MM.1S (cell line): ENCODE measurements around the gene COL25A1.

Experiments
- DNase-seq: peaks from one replicate; pipeline ENCODE4 v3.0.0-alpha.2; 2015
- H2AFZ ChIP-seq: fragments of 300-600 bp; sonication (generic); 2 replicates; pipeline ENCODE4 v1.6.0; 2016; ENCODE audit warnings: antibody characterized with exemption, low read length
- H3F3A ChIP-seq: fragments of 300-600 bp; sonication (generic); 2 replicates; pipeline ENCODE4 v1.6.1; 2016; ENCODE audit warnings: mild to moderate bottlenecking, antibody characterized with exemption, low read length, moderate library complexity, mixed read lengths; ENCODE audit not compliant: insufficient read depth
- H3K27ac ChIP-seq: fragments of 300-600 bp; sonication (generic); 2 replicates; pipeline ENCODE4 v1.5.1; 2016; ENCODE audit warnings: mild to moderate bottlenecking, low read length
- H3K27me3 ChIP-seq: fragments of 300-600 bp; sonication (generic); replicated peaks from 2 replicates; pipeline ENCODE4 v1.6.0; 2016; ENCODE audit warnings: low read length; ENCODE audit not compliant: insufficient read depth
- H3K36me3 ChIP-seq: fragments of 300-600 bp; sonication (generic); replicated peaks from 2 replicates; pipeline ENCODE4 v1.6.1; 2016; ENCODE audit warnings: mild to moderate bottlenecking, low read length, mixed read lengths; ENCODE audit not compliant: insufficient read depth
- H3K4me1 ChIP-seq: fragments of 300-600 bp; sonication (generic); 2 replicates; pipeline ENCODE4 v1.6.1; 2016; ENCODE audit warnings: low read length, mixed read lengths
- H3K4me2 ChIP-seq: fragments of 300-600 bp; sonication (generic); 2 replicates; pipeline ENCODE4 v1.6.0; 2016; ENCODE audit warnings: low read depth, low read length
- H3K4me3 ChIP-seq: fragments of 300-600 bp; sonication (generic); 2 replicates; pipeline ENCODE4 v1.5.1; 2016; ENCODE audit warnings: low read length, mixed read lengths
- H3K79me2 ChIP-seq: fragments of 300-600 bp; sonication (generic); 2 replicates; pipeline ENCODE4 v1.6.1; 2016; ENCODE audit warnings: mixed run types, low read length, mixed read lengths
- H3K9ac ChIP-seq: fragments of 300-600 bp; sonication (generic); 2 replicates; pipeline ENCODE4 v1.6.1; 2016; ENCODE audit warnings: low read length, mixed read lengths
- H3K9me2 ChIP-seq: fragments of 300-600 bp; sonication (generic); replicated peaks from 2 replicates; pipeline ENCODE4 v1.6.1; 2016; ENCODE audit warnings: mild to moderate bottlenecking, low read length, mixed read lengths; ENCODE audit not compliant: insufficient read depth
- H3K9me3 ChIP-seq: fragments of 300-600 bp; sonication (generic); replicated peaks from 2 replicates; pipeline ENCODE4 v1.6.1; 2016; ENCODE audit warnings: mild to moderate bottlenecking, low read length, mixed read lengths; ENCODE audit not compliant: insufficient read depth
- H4K20me1 ChIP-seq: fragments of 300-600 bp; sonication (generic); 2 replicates; pipeline ENCODE4 v1.6.1; 2016; ENCODE audit warnings: mild to moderate bottlenecking, low read length, moderate library complexity, mixed read lengths; ENCODE audit not compliant: insufficient read depth
- EZH2 ChIP-seq: fragments of 300-600 bp; sonication (generic); optimal IDR thresholded peaks from 2 replicates; pipeline ENCODE3; 2017; ENCODE audit warnings: low read depth, mild to moderate bottlenecking, antibody characterized with exemption, low read length, mixed read lengths
- EZH2phosphoT487 ChIP-seq: fragments of 300-600 bp; sonication (generic); IDR thresholded peaks from 2 replicates; pipeline ENCODE4 v1.6.1; 2018; ENCODE audit warnings: antibody characterized with exemption, low read length
- TF ChIP-seq, protein P1 (sequence below): fragments of 300-600 bp; sonication (generic); IDR thresholded peaks from 2 replicates; pipeline ENCODE4 v1.5.1; 2016; ENCODE audit warnings: antibody characterized with exemption, low read length, mixed read lengths

The COL25A1 gene

DNA sequence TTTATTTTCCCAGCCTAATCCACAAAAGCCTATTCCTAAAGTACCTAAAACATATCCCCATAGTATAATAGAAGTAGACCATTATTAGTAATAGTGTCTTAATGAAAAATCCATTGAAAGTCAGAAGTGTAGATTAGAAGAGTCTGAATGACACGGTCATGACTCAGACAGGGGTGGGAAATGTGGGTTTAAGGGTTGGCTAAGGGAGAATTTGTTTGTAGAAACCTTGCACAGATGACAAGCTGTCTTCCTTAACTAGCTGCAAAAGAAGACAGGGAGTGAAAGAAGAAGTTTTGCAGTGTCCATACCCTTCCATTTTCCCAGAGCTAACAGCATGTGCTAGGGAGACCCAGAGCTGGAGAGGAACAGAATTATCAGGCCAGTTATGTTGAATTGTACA is 296.9 kb downstream of the COL25A1 start:
- Histone ChIP-seq H4K20me1 (no peaks in the 10 kb centered on the region), H3K9ac (no peak overlapping the region), H3K4me2 (no peak overlapping the region), H3K27ac (no peak overlapping the region), H3K79me2 (no peaks in the 10 kb centered on the region), H3K9me2 (no peaks in the 10 kb centered on the region; the same call in 1 of the 2 replicates), H3K4me3 (no peak overlapping the region), H3F3A (no peaks in the 10 kb centered on the region), H3K4me1 (no peaks in the 10 kb centered on the region), H3K27me3 (no peaks in the 10 kb centered on the region), H3K9me3 (no peaks in the 10 kb centered on the region), H3K36me3 (no peaks in the 10 kb centered on the region), H2AFZ (no peak overlapping the region)
- no peak for DNase-seq
- TF ChIP-seq, protein P1, sequence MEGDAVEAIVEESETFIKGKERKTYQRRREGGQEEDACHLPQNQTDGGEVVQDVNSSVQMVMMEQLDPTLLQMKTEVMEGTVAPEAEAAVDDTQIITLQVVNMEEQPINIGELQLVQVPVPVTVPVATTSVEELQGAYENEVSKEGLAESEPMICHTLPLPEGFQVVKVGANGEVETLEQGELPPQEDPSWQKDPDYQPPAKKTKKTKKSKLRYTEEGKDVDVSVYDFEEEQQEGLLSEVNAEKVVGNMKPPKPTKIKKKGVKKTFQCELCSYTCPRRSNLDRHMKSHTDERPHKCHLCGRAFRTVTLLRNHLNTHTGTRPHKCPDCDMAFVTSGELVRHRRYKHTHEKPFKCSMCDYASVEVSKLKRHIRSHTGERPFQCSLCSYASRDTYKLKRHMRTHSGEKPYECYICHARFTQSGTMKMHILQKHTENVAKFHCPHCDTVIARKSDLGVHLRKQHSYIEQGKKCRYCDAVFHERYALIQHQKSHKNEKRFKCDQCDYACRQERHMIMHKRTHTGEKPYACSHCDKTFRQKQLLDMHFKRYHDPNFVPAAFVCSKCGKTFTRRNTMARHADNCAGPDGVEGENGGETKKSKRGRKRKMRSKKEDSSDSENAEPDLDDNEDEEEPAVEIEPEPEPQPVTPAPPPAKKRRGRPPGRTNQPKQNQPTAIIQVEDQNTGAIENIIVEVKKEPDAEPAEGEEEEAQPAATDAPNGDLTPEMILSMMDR = no peak
- TF ChIP-seq EZH2 (no peak), EZH2phosphoT487 (no peak)

DNA sequence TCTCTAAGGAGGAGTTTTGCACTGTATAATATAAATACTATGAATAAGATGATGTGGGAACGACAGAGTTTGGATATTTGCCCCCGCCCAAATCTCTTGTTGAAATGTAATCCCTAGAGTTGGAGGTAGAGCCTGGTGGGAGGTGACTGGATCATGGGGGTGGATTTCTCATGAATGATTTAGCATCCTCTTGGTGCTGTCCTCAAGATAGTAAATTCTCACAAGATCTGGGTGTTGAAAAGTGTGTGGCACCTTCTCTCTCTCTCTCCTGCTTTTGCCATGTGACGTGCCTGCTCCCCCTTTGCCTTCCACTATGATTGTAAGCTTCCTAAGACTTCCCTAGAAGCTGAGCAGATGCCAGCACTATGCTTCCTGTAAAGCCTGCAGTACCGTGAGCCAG is 298.0 kb downstream of the COL25A1 start:
- no peaks in the 10 kb centered on the region for H4K20me1 ChIP-seq
- no peak overlapping the region for H2AFZ ChIP-seq
- H3K36me3 ChIP-seq = no peaks in the 10 kb centered on the region
- no peak overlapping the region for H3K4me3 ChIP-seq
- H3K4me1 ChIP-seq = no peaks in the 10 kb centered on the region
- TF ChIP-seq EZH2phosphoT487 = no peak
- no peak for TF ChIP-seq EZH2
- TF ChIP-seq, protein P1 = no peak
- no peaks in the 10 kb centered on the region for H3K27me3 ChIP-seq
- no peak overlapping the region for H3K9ac ChIP-seq
- H3F3A ChIP-seq = no peaks in the 10 kb centered on the region
- H3K9me3 ChIP-seq = no peaks in the 10 kb centered on the region
- no peak overlapping the region for H3K27ac ChIP-seq
- no peak for DNase-seq
- no peak overlapping the region for H3K4me2 ChIP-seq
- no peaks in the 10 kb centered on the region for H3K79me2 ChIP-seq
- no peaks in the 10 kb centered on the region; the same call in 1 of the 2 replicates for H3K9me2 ChIP-seq

DNA sequence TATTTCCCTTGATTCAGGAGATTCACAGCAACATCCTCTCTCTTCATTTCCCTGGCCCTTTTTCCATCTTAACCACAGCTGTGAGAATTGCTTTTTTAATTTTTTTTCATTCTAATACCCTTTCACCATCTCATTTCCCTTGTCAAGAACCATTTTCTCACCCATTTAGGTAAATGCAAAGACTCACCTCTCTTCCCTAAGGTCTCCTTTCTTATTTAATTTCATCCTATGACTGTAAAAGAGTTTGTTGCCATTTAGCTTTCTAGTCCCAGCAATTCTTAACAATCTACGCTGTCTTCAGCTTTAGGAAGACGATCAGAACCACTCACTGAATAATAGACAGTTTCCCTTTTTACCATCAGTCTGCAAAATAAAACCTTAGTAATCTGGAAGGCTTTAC is 298.5 kb downstream of the COL25A1 start:
- no peaks in the 10 kb centered on the region for H3K27me3 ChIP-seq
- H3K9me3 ChIP-seq = no peaks in the 10 kb centered on the region
- no peaks in the 10 kb centered on the region for H3K79me2 ChIP-seq
- no peak overlapping the region for H3K27ac ChIP-seq
- H3K4me2 ChIP-seq = no peak overlapping the region
- no peaks in the 10 kb centered on the region for H4K20me1 ChIP-seq
- H2AFZ ChIP-seq = no peak overlapping the region
- DNase-seq = no peak
- H3F3A ChIP-seq = no peaks in the 10 kb centered on the region
- H3K9me2 ChIP-seq = no peaks in the 10 kb centered on the region; the same call in 1 of the 2 replicates
- H3K4me3 ChIP-seq = no peak overlapping the region
- H3K9ac ChIP-seq = no peak overlapping the region
- no peaks in the 10 kb centered on the region for H3K4me1 ChIP-seq
- H3K36me3 ChIP-seq = no peaks in the 10 kb centered on the region
- TF ChIP-seq EZH2phosphoT487 (no peak), EZH2 (no peak)
- TF ChIP-seq, protein P1 = no peak
